Erythroblast (primary cell): ENCODE data around the gene AJM1.

Experiments
- GATA1 ChIP-seq: IDR thresholded peaks from 2 replicates; pipeline ENCODE4 v1.6.1; 2011; ENCODE audit warnings: low read depth, mild to moderate bottlenecking, control low read depth, low read length, moderate library complexity
- POLR2A ChIP-seq: IDR thresholded peaks from 2 replicates; pipeline ENCODE4 v1.6.1; 2011; ENCODE audit warnings: mild to moderate bottlenecking, low read length

GRCh38 chr9:136793086-136793946, 49.0 kb upstream of the AJM1 start:
- TF ChIP-seq POLR2A (no peak), GATA1 (no peak)
